MCF 10A (cell line): ENCODE data around the gene TMC5. TPM values are rescaled to one million over a fixed set of nuclear protein-coding genes. Genes with fewer than 3 reads are reported as not detected.

Experiments
- BruUV-seq: library from RNA; stranded (reverse); fragments of 400-500 nt; replicated peaks from 2 replicates; lab custom pipeline; 2021; lab: Mats Ljungman, UMichigan
- CTCF ChIA-PET: fragments of 300-600 bp; sonication (Branson Sonifier 250); formaldehyde crosslinking; extraction: SDS; loops from one replicate; lab custom pipeline; 2021; ENCODE audit warnings: antibody characterized with exemption, inconsistent platforms; lab: Yijun Ruan, JAX
- POLR2A ChIA-PET: fragments of 300-600, 350-650 bp; sonication (Branson Sonifier 250); formaldehyde crosslinking; extraction: SDS; loops from one replicate; lab custom pipeline; 2020; ENCODE audit warnings: antibody characterized with exemption, inconsistent platforms; lab: Yijun Ruan, JAX
- DNase-seq: peaks from one replicate; pipeline ENCODE4 v3.0.0-alpha.2; 2018; ENCODE audit not compliant: unreplicated experiment
- H3K27ac Mint-ChIP-seq: one replicate; pipeline ENCODE4 v1.8.0; 2022; ENCODE audit warnings: mild to moderate bottlenecking, low read depth, mixed read lengths; ENCODE audit not compliant: unreplicated experiment
- H3K27me3 Mint-ChIP-seq: one replicate; pipeline ENCODE4 v1.8.0; 2022; ENCODE audit warnings: mixed read lengths; ENCODE audit not compliant: insufficient read depth, unreplicated experiment
- H3K36me3 Mint-ChIP-seq: one replicate; pipeline ENCODE4 v1.8.0; 2022; ENCODE audit warnings: mild to moderate bottlenecking, moderate library complexity, mixed read lengths; ENCODE audit not compliant: insufficient read depth, unreplicated experiment
- H3K4me1 Mint-ChIP-seq: one replicate; pipeline ENCODE4 v1.8.0; 2022; ENCODE audit warnings: mixed read lengths; ENCODE audit not compliant: insufficient read depth, unreplicated experiment
- H3K4me3 Mint-ChIP-seq: one replicate; pipeline ENCODE4 v1.8.0; 2022; ENCODE audit warnings: mild to moderate bottlenecking, moderate library complexity, mixed read lengths; ENCODE audit not compliant: unreplicated experiment
- H3K9me3 Mint-ChIP-seq: one replicate; pipeline ENCODE4 v1.8.0; 2022; ENCODE audit warnings: mixed read lengths; ENCODE audit not compliant: unreplicated experiment
- intact Hi-C: fragments of 100-400 bp; cut with micrococcal nuclease; formaldehyde crosslinking; loops from 2 replicates; pipeline ENCODE4 v1.14.1; 2022
- total RNA-seq: library from RNA; stranded (reverse); gene quantifications from 2 replicates; pipeline ENCODE4 v1.2.3, GENCODE V29; 2022
- TF ChIP-seq, protein P1 (sequence below): fragments of 200-600 bp; IDR thresholded peaks from one replicate; pipeline ENCODE4 v1.8.0; 2022; ENCODE audit warnings: antibody characterized with exemption, mild to moderate bottlenecking; ENCODE audit not compliant: unreplicated experiment

TMC5 gene
- total RNA-seq, 1 experiment from 2014 or later, result 0.16 TPM

DNA sequence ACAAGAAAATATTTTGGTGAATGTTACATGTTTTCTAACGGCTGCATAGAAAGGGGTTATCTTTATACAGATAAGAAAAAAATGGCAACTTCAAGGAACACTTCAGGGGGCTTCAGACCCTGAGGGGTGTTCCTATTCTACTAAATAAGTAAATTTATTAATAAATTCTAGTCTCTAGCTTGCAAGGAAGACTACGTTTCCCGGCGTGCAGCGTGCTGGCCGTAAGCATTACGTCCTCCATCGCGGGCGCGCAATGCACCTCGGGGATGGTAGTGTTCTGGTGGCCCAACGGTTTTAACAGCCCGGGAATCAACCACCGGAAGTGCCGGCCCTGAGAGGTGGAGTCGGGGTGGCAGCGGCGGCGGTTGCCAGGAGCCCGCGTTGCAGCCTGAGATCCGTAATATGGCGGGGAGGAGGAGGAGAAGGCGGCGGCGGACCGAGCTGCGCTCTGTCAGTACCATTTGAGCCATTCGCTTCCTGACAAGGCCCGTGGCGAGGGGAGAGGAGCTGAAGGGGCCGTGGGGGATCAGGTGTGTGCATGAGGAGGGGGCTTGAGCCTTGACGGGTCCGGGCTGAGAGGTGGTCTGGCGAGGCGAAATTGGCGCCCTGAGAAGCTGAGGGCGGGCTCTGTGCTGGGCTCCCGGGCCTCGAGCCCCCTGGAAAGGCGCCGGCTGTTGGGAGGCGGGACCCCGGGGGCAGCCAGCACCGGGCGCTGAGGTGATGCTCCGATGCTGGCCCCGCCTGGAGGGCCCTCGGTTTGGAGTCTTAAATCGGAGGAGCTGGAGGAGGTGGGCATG is 106.1 kb downstream of the TMC5 start, which contains the start of gene CCP110:
CCP110 (plus strand) TSS at position 384 of the 797 bp plus-strand sequence. CDS start 3,940 bp downstream, outside the sequence.
- no TSS peak for BruUV-seq

DNA sequence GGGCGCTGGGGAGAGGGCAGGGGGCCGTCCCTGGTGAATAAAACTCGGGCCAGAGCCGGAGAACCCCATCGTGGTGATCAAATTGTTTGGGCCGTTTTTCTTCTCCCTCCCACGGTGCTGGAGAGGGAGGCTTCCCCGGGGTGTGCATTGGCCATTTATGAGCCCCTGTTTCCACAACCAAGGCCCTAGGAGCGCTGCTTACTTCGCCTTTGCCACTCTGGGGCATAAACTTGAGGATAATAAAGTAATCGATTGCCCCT is 106.6 kb downstream of the TMC5 start:
- no TSS peak for BruUV-seq
- no peaks in the 10 kb centered on the region for H3K27me3 Mint-ChIP-seq

More for the DNA sequence above, 106.1 kb downstream of the TMC5 start, which contains the start of gene CCP110:
- peak; percentile 97 for DNase-seq
- peaks cover 11% of the 10 kb centered on the region for H3K36me3 Mint-ChIP-seq
- POLR2A ChIA-PET, result interaction anchor here (0.6 to 2.3 kb wide), 15 partner anchors 8 to 1212 kb away, joined by 3 to 32 read pairs (median 4); partner anchors contain the start of genes COQ7, IQCK, KNOP1 and RPS15A
- TF ChIP-seq, protein P1, sequence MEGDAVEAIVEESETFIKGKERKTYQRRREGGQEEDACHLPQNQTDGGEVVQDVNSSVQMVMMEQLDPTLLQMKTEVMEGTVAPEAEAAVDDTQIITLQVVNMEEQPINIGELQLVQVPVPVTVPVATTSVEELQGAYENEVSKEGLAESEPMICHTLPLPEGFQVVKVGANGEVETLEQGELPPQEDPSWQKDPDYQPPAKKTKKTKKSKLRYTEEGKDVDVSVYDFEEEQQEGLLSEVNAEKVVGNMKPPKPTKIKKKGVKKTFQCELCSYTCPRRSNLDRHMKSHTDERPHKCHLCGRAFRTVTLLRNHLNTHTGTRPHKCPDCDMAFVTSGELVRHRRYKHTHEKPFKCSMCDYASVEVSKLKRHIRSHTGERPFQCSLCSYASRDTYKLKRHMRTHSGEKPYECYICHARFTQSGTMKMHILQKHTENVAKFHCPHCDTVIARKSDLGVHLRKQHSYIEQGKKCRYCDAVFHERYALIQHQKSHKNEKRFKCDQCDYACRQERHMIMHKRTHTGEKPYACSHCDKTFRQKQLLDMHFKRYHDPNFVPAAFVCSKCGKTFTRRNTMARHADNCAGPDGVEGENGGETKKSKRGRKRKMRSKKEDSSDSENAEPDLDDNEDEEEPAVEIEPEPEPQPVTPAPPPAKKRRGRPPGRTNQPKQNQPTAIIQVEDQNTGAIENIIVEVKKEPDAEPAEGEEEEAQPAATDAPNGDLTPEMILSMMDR, result no peak
- no peaks in the 10 kb centered on the region for H3K27me3 Mint-ChIP-seq
- intact Hi-C loops, result loop anchor here (1.0 kb wide), 1 partner anchor 32 kb away; the partner anchor contains the start of gene VPS35L
- H3K4me3 Mint-ChIP-seq, result peak within 1 kb of the TSS; percentile 85
- H3K4me1 Mint-ChIP-seq, result peaks cover 28% of the 10 kb centered on the region
- peak within 1 kb of the TSS; percentile 70 for H3K27ac Mint-ChIP-seq
- H3K9me3 Mint-ChIP-seq, result no peaks in the 10 kb centered on the region
- CTCF ChIA-PET, result interaction anchor here (2.5 kb wide), 2 partner anchors 21 to 32 kb away, joined by 12 to 24 read pairs; partner anchors contain the start of gene VPS35L

DNA sequence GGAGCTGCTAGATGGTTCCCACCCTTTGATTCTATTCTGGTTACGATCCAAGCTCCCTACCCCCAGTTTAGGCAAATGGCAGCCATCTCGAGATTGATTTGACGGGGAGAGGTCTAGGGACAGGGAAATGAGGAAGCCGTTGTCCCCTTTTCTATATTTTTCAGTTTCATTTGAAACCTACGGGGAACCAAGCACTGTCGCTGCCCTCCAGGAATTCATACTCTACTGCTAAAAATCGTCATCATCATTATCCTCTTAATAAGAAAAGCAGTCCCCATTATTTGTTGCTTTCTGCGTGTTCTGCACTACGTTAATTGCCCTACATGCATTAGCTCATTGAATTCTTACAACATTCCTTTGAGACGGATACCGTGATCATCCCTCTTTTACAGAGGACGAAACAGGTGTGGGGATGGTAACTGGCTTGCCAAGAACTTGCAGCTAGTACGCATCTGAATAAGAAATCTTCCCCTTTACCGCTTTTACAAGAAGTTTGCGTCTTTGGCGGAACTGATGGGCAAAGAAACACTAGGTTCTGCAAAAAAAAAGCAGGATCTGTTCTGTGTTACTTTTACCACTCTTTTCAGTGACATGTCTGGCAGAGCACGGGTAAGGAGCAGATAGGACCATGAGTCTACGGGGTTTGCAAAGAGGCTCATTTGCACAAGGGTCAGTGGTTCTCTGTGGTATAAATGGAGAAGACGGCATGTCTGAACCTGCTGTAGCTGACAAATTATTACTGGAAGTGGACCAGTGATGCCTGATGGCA is 107.1 kb downstream of the TMC5 start:
- TF ChIP-seq, protein P1, result no peak
- ChIA-PET POLR2A (interaction anchor here (0.5 to 2.3 kb wide), 18 partner anchors 8 to 735 kb away, joined by 3 to 32 read pairs (median 4); partner anchors contain the start of genes COQ7, IQCK, KNOP1 and RPS15A), CTCF (interaction anchor here (0.6 to 2.5 kb wide), 9 partner anchors 22 to 716 kb away, joined by 3 to 24 read pairs (median 4); partner anchors contain the start of gene VPS35L)
- Mint-ChIP-seq H3K4me3 (peak overlapping the region; percentile 85), H3K27me3 (no peaks in the 10 kb centered on the region), H3K36me3 (peaks cover 11% of the 10 kb centered on the region), H3K27ac (peak overlapping the region; percentile 57), H3K4me1 (peaks cover 25% of the 10 kb centered on the region), H3K9me3 (no peaks in the 10 kb centered on the region)
- intact Hi-C loops, result no loop called here
- DNase-seq, result peak; percentile 40
- BruUV-seq, result TSS peak; percentile 29

More for the DNA sequence above, 106.6 kb downstream of the TMC5 start:
- Mint-ChIP-seq H3K9me3 (no peaks in the 10 kb centered on the region), H3K27ac (peak overlapping the region; percentile 70), H3K4me3 (peak overlapping the region; percentile 85), H3K4me1 (peaks cover 25% of the 10 kb centered on the region), H3K36me3 (peaks cover 6% of the 10 kb centered on the region)
- POLR2A ChIA-PET, result interaction anchor here (0.6 to 2.3 kb wide), 16 partner anchors 8 to 734 kb away, joined by 3 to 32 read pairs (median 4); partner anchors contain the start of genes COQ7, RPS15A, SMG1 and VPS35L
- intact Hi-C loops, result no loop called here
- CTCF ChIA-PET, result interaction anchor here (0.7 to 2.5 kb wide), 5 partner anchors 21 to 715 kb away, joined by 3 to 24 read pairs (median 4); partner anchors contain the start of gene VPS35L
- DNase-seq, result no peak
- TF ChIP-seq, protein P1, result no peak
